A549 (cell line): ENCODE measurements around the gene GRXCR2. TPM values are rescaled to one million over a fixed set of nuclear protein-coding genes. Genes with fewer than 3 reads are reported as not detected.

Source experiments
- ATAC-seq, 2 experiments: fragments of 200-7000 bp in 1 of 2; fragments of >200 bp in 1 of 2; cut with Nextera tagmentation in 1 of 2; cut with Tn5 transposase in 1 of 2; 3 replicates each; pipeline versions ENCODE4 v1.8.0 to v1.9.1; 2018 to 2020; ENCODE audit warnings: mild to moderate bottlenecking in 1 of 2, moderate library complexity in 1 of 2
- CTCF ChIA-PET: fragments of 300-600 bp; sonication (Branson Sonifier 250); formaldehyde crosslinking; extraction: SDS; loops from one replicate; lab custom pipeline; 2021; ENCODE audit warnings: antibody characterized with exemption, inconsistent platforms; lab: Yijun Ruan, JAX
- POLR2A ChIA-PET: fragments of 350-600 bp; formaldehyde crosslinking; extraction: SDS; loops from one replicate; lab custom pipeline; 2021; ENCODE audit warnings: antibody characterized with exemption, inconsistent platforms; lab: Yijun Ruan, JAX
- DNase-seq, 2 experiments: peaks; one replicate each; pipeline versions ENCODE4 v3.0.0 to v3.0.0-alpha.2; 2011 to 2016; ENCODE audit warnings: low read depth in 1 of 2, low spot score in 1 of 2
- FAIRE-seq: peaks from 2 replicates; lab custom pipeline; 2011; peaks lifted over from hg19 to GRCh38; lab: Jason Lieb, UNC
- H3K27ac ChIP-seq, 2 experiments: fragments of >200 bp; sonication (Bioruptor Twin); formaldehyde crosslinking; 3 replicates each; pipeline ENCODE4 v1.5.1; 2016 to 2017
- H3K4me1 ChIP-seq: fragments of >200 bp; sonication (Bioruptor Twin); formaldehyde crosslinking; 3 replicates; pipeline ENCODE4 v1.6.1; 2016
- H3K4me2 ChIP-seq: fragments of >200 bp; sonication (Bioruptor Twin); formaldehyde crosslinking; 3 replicates; pipeline ENCODE4 v1.6.1; 2016
- H3K4me3 ChIP-seq: fragments of >200 bp; sonication (Bioruptor Twin); formaldehyde crosslinking; 3 replicates; pipeline ENCODE4 v1.5.1; 2016
- H3K9me3 ChIP-seq: fragments of >200 bp; sonication (Bioruptor Twin); formaldehyde crosslinking; 3 replicates; pipeline ENCODE4 v1.6.1; 2016
- CBX2 ChIP-seq: fragments of 200-600 bp; sonication (generic); IDR thresholded peaks from 2 replicates; pipeline ENCODE4 v1.6.1; 2016; ENCODE audit warnings: low read depth, mild to moderate bottlenecking, borderline replicate concordance
- CEBPB ChIP-seq, 2 experiments: fragments of >200 bp in 1 of 2; sonication (Bioruptor Twin) in 1 of 2; formaldehyde crosslinking in 1 of 2; IDR thresholded peaks; 2 replicates each; pipeline ENCODE4 v1.6.1; 2012 to 2016
- CHD2 ChIP-seq: fragments of 150-350 bp; IDR thresholded peaks from 2 replicates; pipeline ENCODE4 v1.6.1; 2014; ENCODE audit warnings: low read length; ENCODE audit not compliant: partially characterized antibody
- CHD4 ChIP-seq: fragments of 200-600 bp; sonication (generic); IDR thresholded peaks from 2 replicates; pipeline ENCODE4 v1.6.1; 2016; ENCODE audit warnings: antibody characterized with exemption, mild to moderate bottlenecking, borderline replicate concordance
- FOSL2 ChIP-seq, 2 experiments: fragments of 450-650 bp in 1 of 2; fragments of >200 bp in 1 of 2; sonication (Bioruptor Twin) in 1 of 2; formaldehyde crosslinking; IDR thresholded peaks; 2 replicates each; pipeline versions ENCODE4 v1.5.0 to v1.6.1; 2016 to 2020; ENCODE audit warnings: mild to moderate bottlenecking in 1 of 2, moderate library complexity in 1 of 2
- HDAC2 ChIP-seq: fragments of 200-600 bp; sonication (generic); IDR thresholded peaks from 2 replicates; pipeline ENCODE4 v1.6.1; 2016
- HOXA7 ChIP-seq: fragments of 250-450 bp; sonication (Bioruptor Pico); IDR thresholded peaks from 2 replicates; pipeline ENCODE4 v1.5.0; 2020; ENCODE audit warnings: mild to moderate bottlenecking, moderate library complexity
- NR3C1 ChIP-seq: fragments of >200 bp; sonication (Bioruptor Twin); formaldehyde crosslinking; IDR thresholded peaks from 3 replicates; pipeline ENCODE4 v1.6.1; 2017
- PHF8 ChIP-seq: fragments of 200-600 bp; sonication (generic); IDR thresholded peaks from 2 replicates; pipeline ENCODE4 v1.6.1; 2016; ENCODE audit warnings: low read depth, mild to moderate bottlenecking, antibody characterized with exemption, moderate library complexity, borderline replicate concordance
- POLR2A ChIP-seq: IDR thresholded peaks from 2 replicates; pipeline ENCODE4 v1.6.1; 2012; ENCODE audit warnings: mild to moderate bottlenecking, low read length
- RAD21 ChIP-seq, 2 experiments: fragments of >200 bp in 1 of 2; sonication (Bioruptor Twin) in 1 of 2; formaldehyde crosslinking in 1 of 2; IDR thresholded peaks in 1 of 2; conservative IDR thresholded peaks in 1 of 2; 2 replicates in 1 of 2; 3 replicates in 1 of 2; pipeline ENCODE4 v1.6.1; 2012 to 2018; ENCODE audit warnings: inconsistent platforms in 1 of 2
- RARB ChIP-seq: fragments of 250-450 bp; sonication (Bioruptor Pico); IDR thresholded peaks from 2 replicates; pipeline ENCODE4 v1.8.0; 2021; ENCODE audit warnings: mild to moderate bottlenecking, moderate library complexity
- SMC3 ChIP-seq: fragments of >200 bp; sonication (Bioruptor Twin); formaldehyde crosslinking; IDR thresholded peaks from 3 replicates; pipeline ENCODE4 v1.6.1; 2018; ENCODE audit warnings: inconsistent platforms
- WGBS: methylation state at CpG from one replicate; pipeline ENCODE4 v1.1.6; 2017; ENCODE audit errors: missing lambda C conversion rate; 5-methylcytosine and 5-hydroxymethylcytosine counted together
- polyA plus RNA-seq, 4 experiments: library from polyadenylated mRNA; depleted of rRNA in 3 of 4; stranded (reverse); fragments of >200 nt; fragmentation: RNase III in 1 of 4; extraction: RNeasy Plus Mini Kit Qiagen cat#74134 plus additional on column Dnase treatment in 1 of 4; gene quantifications; 2 replicates in 3 of 4; 3 replicates in 1 of 4; pipeline ENCODE4 v1.2.3, GENCODE V29; 2011 to 2017
- TF ChIP-seq, protein P1 (sequence below): fragments of >200 bp; sonication (Bioruptor Twin); formaldehyde crosslinking; IDR thresholded peaks from 3 replicates; pipeline ENCODE4 v1.5.1; 2016
- TF ChIP-seq, protein P2 (sequence below): IDR thresholded peaks from 2 replicates; pipeline ENCODE4 v1.6.1; 2012
- TF ChIP-seq, protein P3 (sequence below): fragments of 200-600 bp; sonication (generic); IDR thresholded peaks from 2 replicates; pipeline ENCODE4 v1.6.1; 2016; ENCODE audit warnings: antibody characterized with exemption, mild to moderate bottlenecking, moderate library complexity
- TF ChIP-seq, protein P4 (sequence below): IDR thresholded peaks from 2 replicates; pipeline ENCODE4 v1.6.1; 2012

Gene GRXCR2
- polyA plus RNA-seq, 2 of the 4 experiments (the other 2 are of a cell fraction) = 0.05 TPM; not detected in 1

DNA sequence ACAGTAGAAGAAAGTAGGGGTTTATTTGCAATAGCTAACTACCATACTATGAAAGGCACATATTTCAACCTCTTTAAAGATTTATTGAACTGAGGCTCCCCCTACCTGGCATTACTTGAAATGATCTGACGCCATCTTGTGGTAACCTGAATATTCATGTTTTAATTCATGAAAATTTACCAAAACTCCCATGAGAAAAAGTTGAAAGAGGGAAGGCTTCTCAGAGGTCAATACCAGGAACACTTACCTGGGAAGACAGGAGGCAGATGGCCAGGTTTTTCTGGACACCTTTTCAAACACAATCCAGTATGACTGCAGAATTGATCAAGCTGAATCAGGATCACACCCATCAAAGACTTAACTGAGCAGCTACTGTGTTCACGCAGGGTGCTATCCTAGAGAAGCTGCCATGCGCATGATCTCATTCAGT is 47.0 kb downstream of the GRXCR2 start:
- Histone ChIP-seq H3K4me1 (peaks cover 17% of the 10 kb centered on the region), H3K9me3 (no peaks in the 10 kb centered on the region), H3K4me2 (no peak overlapping the region), H3K4me3 (no peak overlapping the region), H3K27ac (no peak overlapping the region)
- ChIA-PET CTCF (interaction anchor here (0.5 to 3.8 kb wide), 53 partner anchors 9 to 1843 kb away, joined by 3 to 28 read pairs (median 4); partner anchors contain the start of gene PRELID2), POLR2A (no interaction called here)
- DNase-seq (peak; percentile 28 to 63), FAIRE-seq (peak; percentile 28), ATAC-seq (peak; percentile 71 to 87; a peak in 5 of 6 replicates)
- WGBS = 67% methylated on average over 3 of the region's 3 CpGs
- TF ChIP-seq POLR2A (no peak), SMC3 (peak; percentile 90), RAD21 (conservative IDR thresholded peaks at IDR 0.05 in 1 of 2, IDR thresholded peaks at IDR 0.05 in 1 of 2) (peak; percentile 83 to 88), NR3C1 (no peak), RARB (CRISPR knock-in tag) (no peak)
- TF ChIP-seq, protein P1, sequence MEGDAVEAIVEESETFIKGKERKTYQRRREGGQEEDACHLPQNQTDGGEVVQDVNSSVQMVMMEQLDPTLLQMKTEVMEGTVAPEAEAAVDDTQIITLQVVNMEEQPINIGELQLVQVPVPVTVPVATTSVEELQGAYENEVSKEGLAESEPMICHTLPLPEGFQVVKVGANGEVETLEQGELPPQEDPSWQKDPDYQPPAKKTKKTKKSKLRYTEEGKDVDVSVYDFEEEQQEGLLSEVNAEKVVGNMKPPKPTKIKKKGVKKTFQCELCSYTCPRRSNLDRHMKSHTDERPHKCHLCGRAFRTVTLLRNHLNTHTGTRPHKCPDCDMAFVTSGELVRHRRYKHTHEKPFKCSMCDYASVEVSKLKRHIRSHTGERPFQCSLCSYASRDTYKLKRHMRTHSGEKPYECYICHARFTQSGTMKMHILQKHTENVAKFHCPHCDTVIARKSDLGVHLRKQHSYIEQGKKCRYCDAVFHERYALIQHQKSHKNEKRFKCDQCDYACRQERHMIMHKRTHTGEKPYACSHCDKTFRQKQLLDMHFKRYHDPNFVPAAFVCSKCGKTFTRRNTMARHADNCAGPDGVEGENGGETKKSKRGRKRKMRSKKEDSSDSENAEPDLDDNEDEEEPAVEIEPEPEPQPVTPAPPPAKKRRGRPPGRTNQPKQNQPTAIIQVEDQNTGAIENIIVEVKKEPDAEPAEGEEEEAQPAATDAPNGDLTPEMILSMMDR = peak; percentile 96
- TF ChIP-seq, protein P2, sequence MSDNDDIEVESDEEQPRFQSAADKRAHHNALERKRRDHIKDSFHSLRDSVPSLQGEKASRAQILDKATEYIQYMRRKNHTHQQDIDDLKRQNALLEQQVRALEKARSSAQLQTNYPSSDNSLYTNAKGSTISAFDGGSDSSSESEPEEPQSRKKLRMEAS = no peak

DNA sequence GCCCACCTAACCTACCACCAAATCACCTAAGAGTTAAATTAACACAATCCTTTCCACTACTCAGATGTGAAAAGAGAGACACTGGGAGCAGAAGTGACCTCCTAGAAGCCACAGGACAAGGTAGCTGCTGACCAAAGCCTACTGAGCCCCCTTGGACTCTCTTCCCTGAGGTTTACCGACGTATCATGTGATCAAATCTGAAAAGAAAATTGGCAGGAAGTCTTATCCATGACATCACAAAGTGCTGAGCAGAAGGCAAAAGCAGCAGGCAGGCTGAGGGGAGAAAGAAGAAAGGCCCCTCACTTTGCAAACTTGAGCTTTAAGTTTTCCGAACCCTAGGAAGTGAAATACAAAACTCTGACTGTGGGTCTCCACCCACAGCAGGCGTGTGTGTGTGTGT is 48.8 kb downstream of the GRXCR2 start:
- Histone ChIP-seq H3K4me1 (peaks cover 3% of the 10 kb centered on the region; the same call in 1 of the 3 replicates), H3K27ac (no peak overlapping the region), H3K4me3 (no peak overlapping the region), H3K9me3 (no peaks in the 10 kb centered on the region), H3K4me2 (no peak overlapping the region)
- FAIRE-seq = no peak
- ChIA-PET POLR2A (no interaction called here), CTCF (interaction anchor here (0.6 to 1.8 kb wide), 8 partner anchors 64 to 1620 kb away, joined by 3 to 6 read pairs (median 3); no protein-coding TSS in a partner anchor)
- DNase-seq = no peak
- WGBS = 79% methylated on average over 4 of the region's 4 CpGs
- TF ChIP-seq HDAC2 = no peak
- ATAC-seq = no peak

DNA sequence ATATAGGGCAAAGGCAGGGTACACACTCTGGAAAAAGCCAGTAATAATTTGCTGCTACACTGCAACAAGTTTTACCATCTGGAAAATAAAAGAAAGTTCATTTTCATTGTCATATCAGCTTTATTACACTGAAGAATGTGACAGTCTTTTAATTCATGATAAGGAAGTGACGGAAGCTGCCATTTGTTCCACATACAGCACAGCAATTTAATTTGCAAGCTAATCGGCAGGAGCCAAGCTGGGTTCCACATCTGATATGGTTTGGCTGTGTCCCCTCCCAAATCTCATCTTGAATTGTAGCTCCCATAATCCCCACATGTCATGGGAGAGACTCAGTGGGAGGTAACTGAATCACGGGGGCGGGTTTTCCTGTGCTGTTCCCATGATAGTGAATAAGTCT is 54.2 kb downstream of the GRXCR2 start:
- Histone ChIP-seq H3K4me2 (no peak overlapping the region), H3K27ac (no peak overlapping the region), H3K4me1 (no peaks in the 10 kb centered on the region), H3K4me3 (no peak overlapping the region), H3K9me3 (no peaks in the 10 kb centered on the region)
- ChIA-PET CTCF (interaction anchor here (1.1 kb wide), 1 partner anchor 99 kb away, joined by 3 read pairs; no protein-coding TSS in a partner anchor), POLR2A (interaction anchor here (0.6 kb wide), 1 partner anchor 421 kb away, joined by 5 read pairs; no protein-coding TSS in a partner anchor)
- no peak for ATAC-seq
- no peak for DNase-seq
- WGBS = 92% methylated on average over 4 of the region's 4 CpGs
- TF ChIP-seq PHF8 = no peak
- TF ChIP-seq, protein P3, sequence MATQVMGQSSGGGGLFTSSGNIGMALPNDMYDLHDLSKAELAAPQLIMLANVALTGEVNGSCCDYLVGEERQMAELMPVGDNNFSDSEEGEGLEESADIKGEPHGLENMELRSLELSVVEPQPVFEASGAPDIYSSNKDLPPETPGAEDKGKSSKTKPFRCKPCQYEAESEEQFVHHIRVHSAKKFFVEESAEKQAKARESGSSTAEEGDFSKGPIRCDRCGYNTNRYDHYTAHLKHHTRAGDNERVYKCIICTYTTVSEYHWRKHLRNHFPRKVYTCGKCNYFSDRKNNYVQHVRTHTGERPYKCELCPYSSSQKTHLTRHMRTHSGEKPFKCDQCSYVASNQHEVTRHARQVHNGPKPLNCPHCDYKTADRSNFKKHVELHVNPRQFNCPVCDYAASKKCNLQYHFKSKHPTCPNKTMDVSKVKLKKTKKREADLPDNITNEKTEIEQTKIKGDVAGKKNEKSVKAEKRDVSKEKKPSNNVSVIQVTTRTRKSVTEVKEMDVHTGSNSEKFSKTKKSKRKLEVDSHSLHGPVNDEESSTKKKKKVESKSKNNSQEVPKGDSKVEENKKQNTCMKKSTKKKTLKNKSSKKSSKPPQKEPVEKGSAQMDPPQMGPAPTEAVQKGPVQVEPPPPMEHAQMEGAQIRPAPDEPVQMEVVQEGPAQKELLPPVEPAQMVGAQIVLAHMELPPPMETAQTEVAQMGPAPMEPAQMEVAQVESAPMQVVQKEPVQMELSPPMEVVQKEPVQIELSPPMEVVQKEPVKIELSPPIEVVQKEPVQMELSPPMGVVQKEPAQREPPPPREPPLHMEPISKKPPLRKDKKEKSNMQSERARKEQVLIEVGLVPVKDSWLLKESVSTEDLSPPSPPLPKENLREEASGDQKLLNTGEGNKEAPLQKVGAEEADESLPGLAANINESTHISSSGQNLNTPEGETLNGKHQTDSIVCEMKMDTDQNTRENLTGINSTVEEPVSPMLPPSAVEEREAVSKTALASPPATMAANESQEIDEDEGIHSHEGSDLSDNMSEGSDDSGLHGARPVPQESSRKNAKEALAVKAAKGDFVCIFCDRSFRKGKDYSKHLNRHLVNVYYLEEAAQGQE = no peak
- TF ChIP-seq CHD2 = no peak
- TF ChIP-seq CHD4 = no peak
- no peak for TF ChIP-seq HOXA7 (CRISPR knock-in tag)
- no peak for TF ChIP-seq CBX2
- TF ChIP-seq, protein P4, sequence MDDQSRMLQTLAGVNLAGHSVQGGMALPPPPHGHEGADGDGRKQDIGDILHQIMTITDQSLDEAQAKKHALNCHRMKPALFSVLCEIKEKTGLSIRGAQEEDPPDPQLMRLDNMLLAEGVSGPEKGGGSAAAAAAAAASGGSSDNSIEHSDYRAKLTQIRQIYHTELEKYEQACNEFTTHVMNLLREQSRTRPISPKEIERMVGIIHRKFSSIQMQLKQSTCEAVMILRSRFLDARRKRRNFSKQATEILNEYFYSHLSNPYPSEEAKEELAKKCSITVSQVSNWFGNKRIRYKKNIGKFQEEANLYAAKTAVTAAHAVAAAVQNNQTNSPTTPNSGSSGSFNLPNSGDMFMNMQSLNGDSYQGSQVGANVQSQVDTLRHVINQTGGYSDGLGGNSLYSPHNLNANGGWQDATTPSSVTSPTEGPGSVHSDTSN = no peak
- no peak for TF ChIP-seq FOSL2 (IDR thresholded peaks at IDR 0.05)
- TF ChIP-seq FOSL2 (CRISPR knock-in tag; IDR thresholded peaks at IDR 0.05) = no peak
- TF ChIP-seq CEBPB (IDR thresholded peaks at IDR 0.05) = no peak
- no peak for FAIRE-seq
